Activated CD4-positive, CD25-positive, alpha-beta regulatory T cell treated with anti-CD3 and anti-CD28 coated beads, Interleukin-2, amount 50 U/mL, for 72 hours (primary cell): ENCODE measurements around the gene UQCC2.

Experiments used
- DNase-seq: peaks from one replicate; pipeline ENCODE4 v3.0.0; 2021

The UQCC2 gene

GRCh38 chr6:33671744-33672072, 39.8 kb downstream of the UQCC2 start:
- no peak for DNase-seq

DNA sequence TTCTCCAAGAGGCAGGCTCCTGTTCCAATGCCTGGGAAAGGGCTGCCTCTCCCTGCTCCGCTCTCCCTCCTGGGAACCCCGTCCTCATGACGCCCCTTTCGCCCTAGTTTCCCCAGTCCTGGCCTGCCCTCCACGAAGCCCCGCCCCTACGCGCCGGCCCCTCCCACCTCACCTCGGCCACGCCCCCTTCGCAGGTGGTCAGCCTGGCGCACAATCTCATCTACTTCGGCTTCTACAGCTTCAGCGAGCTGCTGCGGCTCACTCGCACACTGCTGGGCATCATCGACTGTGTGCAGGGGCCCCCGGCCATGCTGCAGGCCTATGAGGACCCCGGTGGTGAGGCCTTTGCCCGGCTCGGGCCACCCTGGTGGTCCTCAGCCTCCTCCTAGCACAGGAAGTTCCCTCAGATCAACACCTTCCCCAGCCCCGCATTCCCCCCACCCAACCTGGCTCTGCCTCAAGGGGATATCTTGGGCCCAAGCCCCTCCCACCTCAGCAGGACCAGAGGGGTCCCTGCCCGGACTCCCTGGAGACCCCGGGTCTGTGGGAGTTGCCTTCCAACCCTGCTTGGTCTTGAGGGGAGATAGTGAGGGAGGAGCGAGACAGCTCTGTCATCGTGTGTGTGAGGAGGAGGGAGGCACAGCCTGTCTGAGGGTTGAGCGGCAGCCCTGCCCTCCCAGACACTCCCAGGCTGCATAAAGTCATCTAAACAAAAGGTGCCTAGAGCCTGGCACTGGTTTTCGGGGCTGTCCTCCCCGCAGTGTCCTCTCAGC, 40.3 kb downstream of the UQCC2 start:
- DNase-seq, result no peak

- DNase-seq, result no peak
Measured at GRCh38 chr6:33670086-33670660, 41.3 kb downstream of the UQCC2 start.

DNA sequence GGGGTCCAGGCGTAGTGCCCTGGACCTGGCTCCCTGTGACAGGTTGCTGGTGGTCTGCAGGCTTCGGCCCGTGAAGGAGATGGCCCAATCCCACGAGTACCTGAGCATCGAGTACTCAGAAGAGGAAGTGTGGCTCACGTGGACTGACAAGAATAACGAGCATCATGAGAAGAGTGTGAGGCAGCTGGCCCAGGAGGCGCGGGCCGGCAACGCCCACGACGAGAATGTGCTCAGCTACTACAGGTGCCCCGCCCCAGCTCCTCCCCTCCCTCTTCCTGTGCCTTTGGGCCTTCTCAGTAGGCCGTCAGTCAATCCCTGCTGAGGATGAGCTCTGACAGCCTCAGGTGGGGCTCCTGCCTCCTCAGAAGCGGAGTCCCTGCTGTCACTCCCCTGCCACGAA, 42.6 kb downstream of the UQCC2 start:
- peak; percentile 49 for DNase-seq

DNA sequence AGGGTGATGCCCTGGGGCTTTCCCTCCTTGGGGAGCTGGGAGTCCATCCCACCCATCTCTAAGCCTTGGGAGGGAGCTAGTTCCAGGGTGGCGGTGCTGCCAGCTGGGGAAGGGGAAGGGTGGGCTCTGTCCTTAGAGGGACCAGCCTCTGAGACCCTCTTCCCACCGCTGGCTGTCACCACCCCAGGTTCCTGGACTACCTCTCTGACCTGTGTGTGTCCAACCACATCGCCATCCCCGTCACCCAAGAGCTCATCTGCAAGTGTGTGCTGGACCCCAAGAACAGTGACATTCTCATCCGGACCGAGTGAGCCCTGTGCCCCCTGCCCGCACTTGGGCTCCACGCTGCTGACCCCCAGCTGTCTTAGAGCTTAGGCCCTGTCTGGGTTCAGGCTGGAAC, 43.2 kb downstream of the UQCC2 start:
- DNase-seq, result no peak

GRCh38 chr6:33667776-33668175, 43.7 kb downstream of the UQCC2 start:
- no peak for DNase-seq

GRCh38 chr6:33667072-33667471, 44.4 kb downstream of the UQCC2 start:
- DNase-seq, result no peak

DNA sequence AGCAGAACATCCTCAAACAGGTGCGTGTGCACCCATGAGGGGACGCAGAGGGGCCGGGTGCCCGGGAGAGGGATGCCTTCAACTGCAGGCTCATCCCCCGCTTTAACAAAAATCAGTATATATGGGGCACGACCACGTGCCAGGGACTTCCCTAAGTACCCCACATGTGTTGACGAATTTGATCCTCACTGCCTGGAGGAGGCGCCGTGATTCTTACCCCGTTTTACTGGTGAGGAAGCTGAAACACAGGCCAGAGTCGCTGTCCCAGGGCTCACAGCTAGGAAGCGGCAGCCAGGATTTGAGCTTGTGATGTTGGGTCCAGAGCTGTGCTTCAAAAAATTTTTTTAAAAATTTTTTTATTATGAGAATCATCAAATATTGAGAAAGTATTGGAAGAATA, 45.5 kb downstream of the UQCC2 start:
- DNase-seq, result no peak

- no peak for DNase-seq
Measured at GRCh38 chr6:33664506-33665057, 46.9 kb downstream of the UQCC2 start.

- DNase-seq, result no peak
Measured at GRCh38 chr6:33663727-33664449, 47.6 kb downstream of the UQCC2 start.

DNA sequence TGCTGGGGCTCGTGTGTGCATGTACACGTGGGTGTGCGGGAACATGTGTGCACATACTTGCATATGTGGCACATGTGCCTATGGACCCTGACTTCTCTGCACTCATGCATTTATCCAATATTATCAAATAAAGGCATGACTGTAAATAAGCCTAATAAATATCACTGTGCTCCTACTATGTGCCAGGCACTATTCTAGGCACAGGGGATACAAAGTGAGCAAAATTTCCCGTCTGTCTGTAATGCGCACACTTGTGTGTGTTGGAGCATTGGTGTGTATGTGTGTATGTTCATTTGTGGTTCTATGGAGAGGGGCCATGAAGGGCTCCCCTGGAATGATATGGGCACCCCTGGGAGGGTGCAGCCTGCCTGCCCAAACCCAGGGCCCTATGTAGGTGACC, 48.5 kb downstream of the UQCC2 start:
- DNase-seq, result no peak

- no peak for DNase-seq
Measured at GRCh38 chr6:33662318-33662717, 49.2 kb downstream of the UQCC2 start.

DNA sequence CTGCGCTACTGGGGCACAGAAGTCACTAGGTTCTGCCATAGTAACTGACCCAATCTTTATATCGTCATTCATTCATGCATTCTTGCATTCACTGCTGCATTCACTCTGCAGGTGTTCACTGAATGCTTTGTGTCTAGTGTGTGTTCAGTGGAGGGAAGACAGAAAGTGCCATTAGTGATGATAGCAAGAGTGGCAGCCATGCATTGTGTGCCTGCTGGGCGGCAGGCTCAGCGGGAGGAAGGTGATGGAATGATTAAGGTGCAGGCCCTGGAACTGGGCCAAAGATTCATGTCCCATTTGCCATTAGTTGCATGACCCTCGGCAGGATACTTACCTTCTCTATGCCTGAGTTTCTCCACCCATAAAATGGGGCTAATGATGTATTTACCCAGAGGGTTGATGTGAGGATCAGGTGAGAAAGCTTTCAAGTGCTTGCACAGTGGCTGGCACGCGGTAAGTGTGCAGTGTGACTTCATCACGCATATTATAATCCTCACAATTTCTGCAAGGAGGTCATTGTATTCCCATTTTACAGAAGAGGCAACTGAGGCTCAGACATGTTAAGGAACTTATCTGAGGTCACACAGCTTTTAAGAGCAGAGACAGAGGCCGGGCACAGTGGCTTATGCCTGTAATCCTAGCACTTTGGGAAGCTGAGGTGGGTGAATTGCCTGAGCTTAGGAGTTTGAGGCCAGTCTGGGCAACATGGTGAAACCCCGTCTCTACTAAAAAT, 50.2 kb downstream of the UQCC2 start:
- DNase-seq, result no peak

DNA sequence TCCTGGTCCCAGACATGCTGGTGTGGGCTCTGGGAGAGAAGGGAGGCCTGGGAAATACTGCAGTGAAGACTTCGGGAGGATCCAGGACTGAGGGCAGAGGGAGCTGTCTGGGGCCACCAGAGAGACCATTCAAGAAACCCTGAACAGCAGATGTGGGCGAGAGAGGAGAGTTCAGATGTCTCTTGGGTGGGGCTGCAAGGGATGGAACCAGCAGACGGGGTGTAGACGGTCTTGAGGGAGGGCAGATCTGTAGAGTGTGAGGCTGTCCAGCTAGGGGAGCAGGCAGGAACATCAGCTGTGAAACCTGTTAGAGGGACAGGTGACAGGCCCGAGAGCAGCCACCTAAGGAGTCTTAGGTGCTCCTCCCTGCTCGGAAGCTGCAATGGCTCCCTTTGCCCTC, 51.5 kb downstream of the UQCC2 start:
- no peak for DNase-seq

DNA sequence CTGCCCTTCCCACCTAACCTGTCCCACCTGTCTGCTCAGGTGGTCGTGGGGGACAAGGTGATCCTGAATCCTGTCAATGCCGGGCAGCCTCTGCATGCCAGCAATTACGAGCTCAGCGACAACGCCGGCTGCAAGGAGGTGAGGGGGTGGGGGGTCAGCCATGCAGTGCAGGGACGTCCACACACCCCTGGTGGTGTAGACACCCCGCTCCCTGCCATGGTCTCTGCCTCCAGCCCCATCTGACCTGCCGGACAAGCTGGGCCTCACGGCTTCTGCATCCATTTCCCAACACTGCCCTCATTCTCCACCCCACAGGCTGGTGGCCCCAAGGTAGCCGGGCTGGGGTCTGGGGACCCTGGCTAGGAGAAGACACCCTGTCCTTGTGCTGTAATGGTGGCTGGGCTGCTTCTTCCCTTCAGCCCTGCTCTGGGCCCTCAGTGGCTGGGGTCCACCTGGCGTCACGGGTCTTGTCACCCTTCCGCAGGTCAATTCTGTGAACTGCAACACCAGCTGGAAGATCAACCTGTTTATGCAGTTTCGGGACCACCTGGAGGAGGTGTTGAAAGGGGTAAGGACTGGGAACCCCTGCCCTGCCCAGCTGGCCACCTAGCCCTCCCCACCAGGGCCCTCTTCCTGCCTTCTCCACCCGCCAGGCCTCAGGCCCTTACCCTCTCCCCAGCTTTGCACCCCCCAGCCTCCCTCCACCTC, 52.4 kb downstream of the UQCC2 start:
- DNase-seq, result no peak

DNA sequence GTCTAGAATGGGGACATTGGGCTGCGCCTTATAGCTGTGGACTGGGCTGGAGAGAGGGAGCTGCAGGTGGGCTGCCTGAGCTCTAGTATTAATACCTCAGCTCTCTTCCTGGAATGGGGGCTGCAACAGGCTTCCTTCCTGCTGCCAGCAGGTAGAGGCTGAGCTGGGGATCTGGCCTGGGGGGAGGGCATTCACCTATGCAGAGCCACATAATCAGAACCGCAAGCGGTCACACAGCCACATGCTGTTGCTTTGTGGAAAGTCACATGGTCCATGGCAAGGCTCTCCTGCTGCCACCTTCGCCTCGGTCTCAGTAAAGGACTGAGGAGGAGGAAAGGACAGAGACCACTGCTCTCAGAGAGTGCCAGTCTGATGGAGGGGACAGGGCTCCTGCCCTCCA, 54.7 kb downstream of the UQCC2 start:
- no peak for DNase-seq

DNA sequence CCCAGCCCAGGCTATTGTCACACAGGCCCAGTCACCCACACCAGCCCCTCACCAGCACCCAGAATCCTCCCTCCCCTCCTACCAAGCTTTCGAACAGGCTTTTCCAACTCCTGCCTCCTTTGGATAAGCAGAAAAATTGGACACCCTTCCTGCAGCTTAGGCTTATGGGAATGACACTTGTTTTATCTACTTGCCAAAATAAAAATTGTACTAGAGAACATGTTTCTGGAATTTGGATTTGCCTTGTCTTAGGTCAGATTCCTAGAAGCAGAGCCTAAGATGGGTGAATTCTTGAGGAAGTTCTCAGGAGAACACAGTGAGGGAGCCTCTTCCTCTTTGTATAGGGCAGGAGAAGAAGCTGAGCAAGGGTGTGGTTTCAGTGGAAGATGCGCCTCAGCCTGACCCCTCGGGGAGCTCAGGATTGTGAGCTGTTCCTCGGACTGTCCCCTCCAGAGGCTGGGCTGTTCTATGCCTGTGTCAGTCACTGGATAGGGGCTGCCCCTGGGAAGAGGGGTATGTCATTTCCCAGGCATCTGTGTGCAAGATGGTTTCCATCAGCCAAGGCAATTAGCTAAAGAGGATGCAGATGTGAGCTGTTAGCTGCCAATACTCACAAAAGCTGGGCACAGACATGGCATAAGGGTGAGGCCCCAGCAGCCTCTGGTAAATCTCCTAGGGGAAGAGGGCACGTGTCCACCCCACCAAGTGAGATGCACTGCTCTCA, 56.5 kb downstream of the UQCC2 start:
- no peak for DNase-seq

DNA sequence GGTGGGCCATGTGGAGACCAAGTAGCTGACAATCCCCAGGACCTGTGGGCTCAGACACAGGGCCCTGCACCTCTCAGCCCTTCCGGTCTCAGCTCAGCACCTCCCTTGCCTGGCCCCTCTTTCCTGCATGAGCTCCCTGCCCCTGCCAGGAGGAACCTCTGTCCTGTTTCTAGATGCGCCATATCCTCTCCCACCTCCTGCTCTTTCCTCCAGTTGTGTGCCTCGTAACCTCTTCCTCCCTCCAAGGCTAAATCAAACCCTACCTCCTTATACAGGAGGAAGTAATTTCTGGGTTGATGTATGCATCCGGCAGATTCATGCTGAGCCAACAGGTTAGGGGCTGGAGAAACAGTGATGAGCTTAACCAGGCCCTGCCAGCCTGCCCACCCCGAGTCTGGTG, 59.5 kb downstream of the UQCC2 start:
- no peak for DNase-seq

GRCh38 chr6:33651403-33651802, 60.1 kb downstream of the UQCC2 start:
- DNase-seq, result no peak
